Inflammatory macrophage treated with lipopolysaccharide for 4 hours (primary cell): ENCODE measurements around the gene PSMB11.
"Not testable (repeated sequence)": the region's sequence is repeated elsewhere in the genome, so short reads cannot be mapped to it uniquely, and the experiment has no call there.

ENCODE experiments used
- DNase-seq: peaks from one replicate; pipeline ENCODE4 v3.0.0-alpha.2; 2020

Gene PSMB11, protein sequence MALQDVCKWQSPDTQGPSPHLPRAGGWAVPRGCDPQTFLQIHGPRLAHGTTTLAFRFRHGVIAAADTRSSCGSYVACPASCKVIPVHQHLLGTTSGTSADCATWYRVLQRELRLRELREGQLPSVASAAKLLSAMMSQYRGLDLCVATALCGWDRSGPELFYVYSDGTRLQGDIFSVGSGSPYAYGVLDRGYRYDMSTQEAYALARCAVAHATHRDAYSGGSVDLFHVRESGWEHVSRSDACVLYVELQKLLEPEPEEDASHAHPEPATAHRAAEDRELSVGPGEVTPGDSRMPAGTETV

DNA sequence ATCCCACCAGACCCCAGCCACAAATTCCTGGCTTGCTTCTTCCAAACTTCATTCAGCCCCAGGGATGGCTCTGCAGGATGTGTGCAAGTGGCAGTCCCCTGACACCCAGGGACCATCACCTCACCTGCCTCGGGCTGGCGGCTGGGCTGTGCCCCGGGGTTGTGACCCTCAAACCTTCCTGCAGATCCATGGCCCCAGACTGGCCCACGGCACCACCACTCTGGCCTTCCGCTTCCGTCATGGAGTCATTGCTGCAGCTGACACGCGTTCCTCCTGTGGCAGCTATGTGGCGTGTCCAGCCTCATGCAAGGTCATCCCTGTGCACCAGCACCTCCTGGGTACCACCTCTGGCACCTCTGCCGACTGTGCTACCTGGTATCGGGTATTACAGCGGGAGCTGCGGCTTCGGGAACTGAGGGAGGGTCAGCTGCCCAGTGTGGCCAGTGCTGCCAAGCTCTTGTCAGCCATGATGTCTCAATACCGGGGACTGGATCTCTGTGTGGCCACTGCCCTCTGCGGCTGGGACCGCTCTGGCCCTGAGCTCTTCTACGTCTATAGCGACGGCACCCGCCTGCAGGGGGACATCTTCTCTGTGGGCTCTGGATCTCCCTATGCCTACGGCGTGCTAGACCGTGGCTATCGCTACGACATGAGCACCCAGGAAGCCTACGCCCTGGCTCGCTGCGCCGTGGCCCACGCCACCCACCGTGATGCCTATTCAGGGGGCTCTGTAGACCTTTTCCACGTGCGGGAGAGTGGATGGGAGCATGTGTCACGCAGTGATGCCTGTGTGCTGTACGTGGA lies at the start of gene PSMB11:
TSS of gene PSMB11 (plus strand) at position 51 of the 804 bp plus-strand sequence. CDS start at position 65, 14 bp downstream.
- DNase-seq: no peak

DNA sequence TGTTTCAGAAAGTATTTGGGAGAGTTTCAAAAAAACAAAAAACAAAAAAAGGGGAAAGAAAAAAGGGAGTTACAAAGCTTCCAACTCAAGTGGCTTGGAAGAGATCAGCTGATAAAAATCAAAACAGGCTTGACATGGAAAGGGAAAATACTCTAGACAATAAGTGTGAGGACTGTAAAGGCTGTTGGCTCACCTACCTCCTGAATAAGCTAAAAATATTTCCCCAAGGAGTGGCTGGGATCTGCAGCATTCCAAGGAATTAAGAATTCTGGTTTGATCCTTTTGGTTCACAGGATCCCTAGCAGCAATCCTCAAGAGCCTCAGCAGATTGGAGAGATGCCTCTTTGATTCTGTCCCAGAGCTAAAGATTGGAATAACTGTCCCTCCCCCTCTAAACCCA lies 48.5 kb upstream of the PSMB11 start:
- DNase-seq: no peak

- peak; percentile 21 for DNase-seq
Observed at GRCh38 chr14:22994762-22995275, 47.2 kb upstream of the PSMB11 start.

DNA sequence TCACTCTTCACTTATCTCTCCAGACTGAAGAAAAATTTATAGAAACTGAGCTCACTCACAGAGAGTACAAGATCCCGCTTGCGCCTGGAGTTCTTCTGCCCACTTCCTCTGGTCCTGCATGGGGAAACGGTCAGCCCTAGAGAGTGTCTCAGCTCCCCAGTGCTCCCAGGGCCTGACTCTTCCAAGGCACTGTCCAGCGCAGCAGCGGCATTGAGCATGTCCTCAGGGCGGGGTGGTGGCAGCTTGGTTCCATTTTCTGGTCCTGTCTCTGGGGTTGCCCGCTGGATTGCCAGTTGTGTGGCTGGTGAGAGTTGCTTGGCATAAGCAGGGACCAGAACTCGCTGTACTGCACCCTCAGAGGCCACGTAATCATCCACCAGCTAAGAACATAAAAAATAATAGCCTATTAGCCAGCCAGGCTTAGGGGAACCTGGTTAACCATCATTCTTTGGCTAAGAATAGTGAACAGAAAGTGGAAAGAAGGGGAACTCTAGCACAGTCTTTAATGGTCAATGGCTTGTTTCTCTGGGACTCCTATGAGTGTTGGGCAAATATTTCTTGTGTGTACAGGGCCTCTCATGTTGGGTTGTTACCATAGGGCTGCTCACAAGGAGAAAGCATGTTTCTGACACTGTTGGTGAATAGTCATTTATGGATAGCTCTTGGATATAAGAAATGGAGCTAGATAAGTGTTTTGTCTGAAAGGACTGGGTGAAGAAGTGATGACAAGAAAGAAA lies 46.0 kb upstream of the PSMB11 start:
- no peak for DNase-seq

DNA sequence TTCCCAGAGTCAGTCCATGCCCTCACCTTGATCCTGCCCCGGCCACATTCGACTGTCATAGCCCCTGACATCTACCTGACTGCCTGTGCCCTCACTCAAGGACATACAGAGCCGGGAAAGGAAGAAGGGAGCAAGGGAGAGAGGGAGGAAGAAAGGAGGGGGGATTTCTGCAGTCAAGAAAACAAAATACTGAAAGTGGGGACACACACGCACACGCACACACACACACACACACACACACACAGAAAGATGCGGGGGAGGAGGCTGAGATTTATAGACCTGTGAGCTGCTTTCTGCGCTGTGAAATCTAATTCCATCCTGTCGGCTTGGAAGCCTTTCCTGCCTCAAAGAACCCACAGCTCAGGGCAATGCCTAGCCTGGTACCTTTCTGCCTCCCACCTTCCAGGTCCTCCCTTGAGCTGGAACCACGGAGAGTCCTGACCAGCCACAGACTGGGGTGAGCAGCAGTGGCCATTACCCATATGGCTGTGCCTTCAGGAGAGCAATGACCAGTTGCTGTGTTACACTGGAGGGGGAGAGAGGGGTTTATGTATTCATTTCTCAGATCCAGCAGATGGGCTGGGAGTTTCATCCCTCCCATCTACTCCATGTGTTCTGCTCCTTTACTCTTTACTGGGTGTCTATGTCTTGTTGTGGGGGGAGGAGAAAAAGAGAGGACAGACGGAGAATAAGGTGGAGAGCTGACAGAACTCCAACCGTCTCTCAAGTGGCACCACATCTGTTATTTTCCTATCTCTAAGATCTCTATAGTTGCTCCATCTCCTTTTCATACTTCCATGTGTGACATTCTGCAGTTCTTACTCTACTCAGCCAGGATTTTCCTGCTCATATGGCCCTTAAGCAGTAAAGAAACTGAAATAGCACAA lies 45.0 kb upstream of the PSMB11 start:
- DNase-seq: no peak

DNA sequence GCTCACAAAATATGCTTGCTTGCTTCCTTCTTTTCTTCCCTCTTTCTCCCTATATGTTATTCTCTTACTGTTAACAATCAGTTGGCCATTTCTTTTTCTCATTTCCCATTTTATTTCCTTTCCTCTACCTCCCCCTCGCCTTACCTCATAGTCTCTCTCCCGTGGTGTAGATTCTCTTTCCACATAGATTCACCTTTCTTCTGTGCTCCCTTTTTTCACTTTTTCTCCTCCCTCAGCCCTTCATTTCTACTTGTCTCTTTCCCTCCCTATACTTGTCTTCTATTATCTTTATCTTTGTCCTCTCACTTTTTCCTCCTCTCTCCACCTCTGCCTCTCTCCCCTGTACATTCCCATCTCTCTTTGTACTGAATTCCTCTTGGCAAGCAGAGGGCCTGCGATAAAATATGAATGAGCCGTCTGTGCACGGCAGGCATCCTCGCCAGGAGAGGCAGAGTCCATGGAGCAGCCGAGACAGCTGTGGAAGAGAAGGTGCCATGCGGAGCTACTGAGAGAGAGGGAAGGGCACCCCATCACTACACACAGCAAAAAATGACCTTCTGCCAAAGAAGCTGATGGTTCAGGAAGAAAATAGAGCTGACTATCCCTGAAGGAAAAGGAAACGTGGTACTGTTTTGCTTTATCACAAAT lies 44.2 kb upstream of the PSMB11 start:
- DNase-seq: no peak

- no peak for DNase-seq
Observed at GRCh38 chr14:22998329-22999012, 43.5 kb upstream of the PSMB11 start.

DNA sequence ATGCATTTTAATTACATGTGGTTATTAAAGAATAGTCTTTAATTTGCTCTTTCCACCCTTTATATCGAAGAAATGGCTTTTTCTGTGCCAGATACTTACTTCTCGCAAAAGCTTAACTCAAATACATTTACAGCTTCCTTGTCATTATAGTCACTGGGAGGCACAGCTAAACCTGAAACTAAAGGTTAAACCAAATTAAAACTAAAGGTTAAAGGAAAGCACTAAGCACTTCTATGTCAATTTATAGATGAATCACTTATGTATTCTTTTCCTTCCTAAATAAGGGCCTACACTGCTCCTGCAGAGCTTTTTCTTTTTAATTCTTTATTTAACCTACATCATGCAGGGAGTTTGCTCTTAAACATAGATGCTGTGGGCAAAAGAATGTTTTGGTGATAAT lies 41.2 kb upstream of the PSMB11 start:
- DNase-seq: no peak

- DNase-seq: no peak
Observed at GRCh38 chr14:23002592-23002991, 39.4 kb upstream of the PSMB11 start.

GRCh38 chr14:23004274-23004673 lies 37.7 kb upstream of the PSMB11 start:
- DNase-seq: not testable (repeated sequence)

GRCh38 chr14:23005451-23006187 lies 36.4 kb upstream of the PSMB11 start:
- DNase-seq: peak; percentile 37

GRCh38 chr14:23006188-23006534 lies 35.9 kb upstream of the PSMB11 start:
- no peak for DNase-seq

GRCh38 chr14:23006544-23007419 lies 35.2 kb upstream of the PSMB11 start:
- peak; percentile 97 for DNase-seq

DNA sequence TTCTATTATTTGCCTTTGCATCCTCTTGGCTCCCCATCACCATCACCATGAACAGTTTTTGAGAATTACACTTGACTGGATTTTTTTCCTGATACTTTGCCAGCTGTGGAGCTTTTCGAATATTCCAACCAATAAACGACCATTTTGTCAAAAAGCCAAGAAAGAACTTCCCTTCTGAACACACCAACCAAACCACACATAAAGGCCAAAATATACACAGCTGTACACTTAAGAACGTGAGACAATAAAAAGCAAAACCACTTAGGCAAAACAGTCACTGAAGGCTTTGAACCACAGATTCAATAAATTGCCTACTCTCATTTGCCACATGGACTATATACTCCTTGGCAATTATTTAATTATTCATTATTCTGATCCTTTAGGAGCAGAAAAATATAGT lies 33.2 kb upstream of the PSMB11 start:
- DNase-seq: peak; percentile 21

DNA sequence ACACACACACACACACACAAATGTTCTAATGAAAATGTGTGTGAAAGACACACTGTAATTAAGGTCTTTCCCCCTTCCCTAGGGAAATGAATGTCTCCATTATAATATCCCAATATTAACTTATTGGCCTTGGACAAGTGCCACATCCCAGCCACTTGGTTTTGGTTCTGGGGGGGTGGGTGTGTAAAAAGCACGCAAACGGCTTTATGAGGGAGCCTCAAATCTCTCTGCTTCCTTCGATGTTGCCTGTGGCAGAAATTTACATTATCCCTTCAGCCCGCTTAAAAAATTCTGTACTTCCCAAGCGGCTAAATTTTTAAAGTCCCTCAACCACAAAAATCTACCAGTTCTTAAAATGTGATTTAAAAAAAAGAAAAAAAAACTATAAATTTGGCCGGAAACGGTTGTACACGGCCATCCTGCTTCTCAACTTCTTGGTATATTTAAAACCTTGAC lies 32.5 kb upstream of the PSMB11 start:
- no peak for DNase-seq

GRCh38 chr14:23009939-23010726 lies 31.9 kb upstream of the PSMB11 start, which contains the start of gene C14orf93:
C14orf93 (minus strand) TSS chr14:23010143; CDS start chr14:22999023, 11,120 bp downstream.
- DNase-seq: peak; percentile 71

- no peak for DNase-seq
Observed at GRCh38 chr14:23013054-23013748, 28.8 kb upstream of the PSMB11 start.

DNA sequence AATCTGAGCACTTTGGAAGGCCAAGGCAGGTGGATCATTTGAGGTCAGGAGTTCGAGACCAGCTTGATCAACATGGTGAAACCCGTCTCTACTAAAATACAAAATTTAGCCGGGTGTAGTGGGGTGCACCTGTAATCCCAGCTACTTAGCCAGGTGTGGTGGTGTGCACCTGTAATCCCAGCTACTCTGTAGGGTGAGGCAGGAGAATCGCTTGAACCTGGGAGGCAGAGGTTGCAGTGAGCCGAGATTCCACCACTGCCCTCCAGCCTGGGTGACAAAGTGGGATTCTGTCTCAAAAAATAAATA lies 28.3 kb upstream of the PSMB11 start:
- not testable (repeated sequence) for DNase-seq
